ENCODE data around the gene TMEM17.
A peak's percentile ranks its signal among the peaks of the same experiment; 100 is the strongest.
"Not testable (repeated sequence)": the region's sequence is repeated elsewhere in the genome, so short reads cannot be mapped to it uniquely, and the experiment has no call there.

TMEM17 gene

DNA sequence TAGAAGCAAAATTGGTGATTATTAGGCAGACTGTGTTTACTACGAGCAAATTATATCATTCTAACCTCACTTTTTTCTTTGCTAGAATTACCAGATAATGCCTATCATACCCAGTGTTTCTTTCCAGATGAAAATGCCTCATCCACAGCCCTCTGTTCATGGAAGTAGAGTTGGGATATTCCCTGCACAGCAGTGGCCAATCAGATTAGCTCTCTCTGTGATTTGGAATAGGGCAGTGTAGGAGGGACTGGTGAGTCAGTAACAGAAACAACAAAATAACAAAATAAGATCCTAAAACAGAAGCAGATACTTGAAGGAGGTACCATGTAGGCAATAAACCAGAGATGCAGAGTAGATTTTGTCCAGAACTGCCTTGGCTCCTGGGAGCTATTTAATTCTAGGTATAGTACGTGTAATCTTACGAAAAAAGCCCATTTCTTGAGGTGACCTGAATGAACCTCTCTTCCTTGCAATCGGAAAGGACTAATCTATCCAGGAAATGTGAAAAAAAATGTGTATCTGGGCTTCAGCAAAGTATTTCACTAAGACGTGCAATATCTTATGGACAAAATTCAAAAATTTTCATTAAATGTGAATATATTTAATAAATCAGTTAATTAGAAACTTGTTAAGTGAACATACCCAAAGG lies 18.4 kb upstream of the TMEM17 start:
- Histone ChIP-seq H3K27ac (no peak overlapping the region), H3K36me3 (replicated peaks) (no peaks in the 10 kb centered on the region), H3K27me3 (replicated peaks) (no peaks in the 10 kb centered on the region), H3K4me3 (ENCODE audit: low read depth, low read length) (no peak overlapping the region)
- TF ChIP-seq CTCF (IDR thresholded peaks at IDR 0.05; ENCODE audit: low read depth, low read length, missing control alignments) = no peak
- in situ Hi-C loops (cut with HindIII; ENCODE audit: low pct_ligation_motif_present, low sequenced_read_pairs) = no loop called here
- DNase-seq = no peak

DNA sequence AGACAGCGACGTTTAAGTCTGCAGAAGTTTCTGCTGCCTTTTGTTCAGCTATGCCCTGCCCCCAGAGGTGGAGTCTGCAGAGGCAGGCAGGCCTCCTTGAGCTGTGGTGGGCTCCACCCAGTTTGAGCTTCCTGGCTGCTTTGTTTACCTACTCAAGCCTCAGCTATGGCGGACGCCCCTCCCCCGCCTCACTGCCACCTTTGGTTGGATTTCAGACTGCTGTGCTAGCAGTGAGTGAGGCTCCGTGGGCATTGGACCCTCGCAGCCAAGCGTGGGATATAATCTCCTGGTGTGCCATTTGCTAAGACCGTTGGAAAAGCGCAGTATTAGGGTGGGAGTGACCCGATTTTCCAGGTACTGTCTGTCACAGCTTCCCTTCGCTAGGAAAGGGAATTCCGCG lies 15.1 kb upstream of the TMEM17 start:
- DNase-seq; in situ Hi-C loops (cut with HindIII; ENCODE audit: low pct_ligation_motif_present, low sequenced_read_pairs); H3K4me3 ChIP-seq (ENCODE audit: low read depth, low read length); H3K36me3 ChIP-seq (replicated peaks); H3K27me3 ChIP-seq (replicated peaks); H3K27ac ChIP-seq: not testable (repeated sequence)

GRCh38 chr2:62512384-62512783 lies 6.4 kb upstream of the TMEM17 start:
- TF ChIP-seq CTCF (IDR thresholded peaks at IDR 0.05; ENCODE audit: low read depth, low read length, missing control alignments) = no peak
- Histone ChIP-seq H3K36me3 (replicated peaks) (no peaks in the 10 kb centered on the region), H3K4me3 (ENCODE audit: low read depth, low read length) (no peak overlapping the region), H3K27ac (no peak overlapping the region), H3K27me3 (replicated peaks) (no peaks in the 10 kb centered on the region)
- DNase-seq = no peak
- in situ Hi-C loops (cut with HindIII; ENCODE audit: low pct_ligation_motif_present, low sequenced_read_pairs) = no loop called here

DNA sequence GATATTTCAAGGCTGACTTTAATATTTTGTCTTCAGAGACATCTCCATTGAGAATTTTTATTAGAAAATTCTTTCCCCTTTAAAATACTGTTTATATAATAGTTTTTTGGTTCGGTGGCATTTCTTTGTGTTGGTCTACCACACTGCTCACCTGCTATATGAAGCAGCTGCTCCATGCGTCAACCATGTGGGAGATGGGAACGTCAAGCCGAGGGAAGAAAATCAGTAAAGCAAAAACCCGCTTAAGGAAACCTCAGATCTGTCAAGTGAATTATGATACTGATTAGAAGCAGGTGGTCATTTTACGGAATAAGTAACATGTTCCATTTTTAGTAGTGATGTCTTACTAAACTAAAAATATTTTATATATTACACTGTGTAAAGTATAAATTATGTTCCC lies 5.6 kb upstream of the TMEM17 start:
- Histone ChIP-seq H3K27ac (no peak overlapping the region), H3K36me3 (replicated peaks) (no peaks in the 10 kb centered on the region), H3K4me3 (ENCODE audit: low read depth, low read length) (no peak overlapping the region), H3K27me3 (replicated peaks) (no peaks in the 10 kb centered on the region)
- no peak for DNase-seq
- TF ChIP-seq CTCF (IDR thresholded peaks at IDR 0.05; ENCODE audit: low read depth, low read length, missing control alignments) = no peak
- in situ Hi-C loops (cut with HindIII; ENCODE audit: low pct_ligation_motif_present, low sequenced_read_pairs) = no loop called here

DNA sequence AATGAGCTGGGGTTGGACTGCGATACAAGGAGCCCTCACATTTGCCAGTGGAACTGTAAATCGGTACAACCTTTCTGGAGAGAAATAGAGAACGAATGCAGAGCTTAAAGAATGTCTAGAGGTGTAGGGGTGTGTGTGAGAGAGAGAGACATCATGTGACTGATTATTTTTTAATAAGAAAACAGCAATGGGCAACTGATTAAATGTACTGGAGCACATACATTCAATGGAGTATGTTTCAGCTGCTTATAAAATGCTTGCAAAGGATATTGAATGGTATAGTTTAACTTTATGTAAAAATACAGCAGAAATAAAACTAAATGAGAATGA lies 391 bp upstream of the TMEM17 start:
- in situ Hi-C loops (cut with HindIII; ENCODE audit: low pct_ligation_motif_present, low sequenced_read_pairs) = no loop called here
- no peak for TF ChIP-seq CTCF (IDR thresholded peaks at IDR 0.05; ENCODE audit: low read depth, low read length, missing control alignments)
- Histone ChIP-seq H3K36me3 (replicated peaks) (no peaks in the 10 kb centered on the region), H3K27ac (peak overlapping the region; percentile 71), H3K27me3 (replicated peaks) (no peaks in the 10 kb centered on the region), H3K4me3 (ENCODE audit: low read depth, low read length) (peak overlapping the region; percentile 80)
- no peak for DNase-seq

DNA sequence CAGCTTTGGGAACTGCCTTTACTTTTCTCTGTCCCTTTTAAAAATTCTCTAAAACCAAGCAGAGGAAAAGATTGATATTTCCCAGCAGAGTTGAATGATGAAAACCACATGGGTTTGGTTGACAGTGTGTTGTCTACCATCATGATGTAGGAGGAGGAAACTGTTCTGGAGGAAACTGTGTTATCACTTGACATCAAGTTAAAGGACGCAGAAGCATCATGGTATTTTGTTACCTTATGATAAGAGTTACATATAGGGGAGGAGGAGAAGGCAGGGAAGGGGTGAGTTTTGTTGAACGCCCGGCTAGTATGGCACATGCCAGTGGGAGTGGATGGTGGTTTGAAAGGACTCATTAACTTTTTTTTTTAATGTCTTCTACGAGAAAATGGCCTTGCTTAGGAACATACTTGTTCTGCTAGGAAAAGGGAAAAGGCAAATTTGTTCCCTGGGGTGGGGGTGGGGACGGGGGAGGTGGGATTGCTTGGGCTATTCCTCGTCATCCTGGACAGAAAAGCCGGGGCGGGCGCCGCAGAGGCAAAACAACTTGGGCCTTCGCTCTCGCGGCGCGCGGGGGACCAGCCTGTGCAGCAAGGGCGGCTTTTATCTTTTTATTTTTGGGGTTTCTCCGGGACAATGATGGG lies 766 bp downstream of the TMEM17 start:
- H3K27ac ChIP-seq = peak overlapping the region; percentile 71

More for the DNA sequence above, 766 bp downstream of the TMEM17 start:
- H3K27me3 ChIP-seq (replicated peaks) = no peaks in the 10 kb centered on the region
- DNase-seq = no peak
- H3K4me3 ChIP-seq (ENCODE audit: low read depth, low read length) = peak overlapping the region; percentile 80
- no peaks in the 10 kb centered on the region for H3K36me3 ChIP-seq (replicated peaks)
- in situ Hi-C loops (cut with HindIII; ENCODE audit: low pct_ligation_motif_present, low sequenced_read_pairs) = no loop called here
- TF ChIP-seq CTCF (IDR thresholded peaks at IDR 0.05; ENCODE audit: low read depth, low read length, missing control alignments) = no peak

Data from brain microvascular endothelial cell (primary cell).